ENCODE results near the gene VAV2.
"Not testable (repeated sequence)": the region's sequence is repeated elsewhere in the genome, so short reads cannot be mapped to it uniquely, and the experiment has no call there.

Gene VAV2

DNA sequence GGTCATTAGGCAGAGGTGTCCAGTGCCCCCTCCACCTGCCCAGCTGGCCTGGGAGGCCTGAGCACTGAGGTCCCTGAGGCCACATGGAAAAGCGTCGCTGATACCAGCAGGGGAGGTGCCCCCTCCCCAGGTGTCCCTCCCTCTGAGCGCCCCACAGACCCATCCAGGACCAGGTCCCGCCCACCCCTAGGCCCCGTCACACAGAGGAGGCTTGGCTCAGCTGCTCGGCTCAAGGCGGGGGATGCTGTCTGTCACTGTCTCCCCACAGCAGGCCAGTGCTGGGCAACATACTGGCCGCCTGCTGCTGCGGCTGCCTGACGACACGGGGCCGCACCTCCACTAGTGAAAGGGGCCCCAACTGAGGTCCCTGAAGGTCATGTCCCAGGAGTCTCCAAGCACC, 71.7 kb downstream of the VAV2 start:
- no peak for DNase-seq (ENCODE audit: low spot score)

GRCh38 chr9:133919253-133920115, 72.6 kb downstream of the VAV2 start:
- no peak for DNase-seq (ENCODE audit: low spot score)

- DNase-seq (ENCODE audit: low spot score) = no peak
Observed at GRCh38 chr9:133918111-133918813, 73.9 kb downstream of the VAV2 start.

DNA sequence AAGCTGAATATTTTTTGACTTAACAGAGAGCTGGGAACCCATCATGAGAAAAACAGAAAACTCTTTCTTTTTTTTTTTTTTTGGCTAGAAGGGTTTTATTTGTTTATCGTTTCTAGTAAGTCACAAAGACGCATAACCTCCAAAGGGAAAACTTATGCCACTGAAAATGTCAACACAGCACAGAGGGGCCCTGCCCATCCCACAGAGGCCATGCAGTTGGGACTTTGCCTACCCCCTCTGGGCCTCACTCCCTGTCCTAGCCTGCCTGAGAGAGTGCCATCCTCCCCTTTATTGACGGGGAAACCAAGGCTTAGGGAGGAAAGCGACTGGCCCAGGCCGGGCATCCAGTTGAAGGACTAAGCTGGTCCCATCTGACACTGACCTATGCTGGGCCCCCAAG, 74.7 kb downstream of the VAV2 start:
- no peak for DNase-seq (ENCODE audit: low spot score)

GRCh38 chr9:133916159-133916541, 76.0 kb downstream of the VAV2 start:
- DNase-seq (ENCODE audit: low spot score) = no peak

DNA sequence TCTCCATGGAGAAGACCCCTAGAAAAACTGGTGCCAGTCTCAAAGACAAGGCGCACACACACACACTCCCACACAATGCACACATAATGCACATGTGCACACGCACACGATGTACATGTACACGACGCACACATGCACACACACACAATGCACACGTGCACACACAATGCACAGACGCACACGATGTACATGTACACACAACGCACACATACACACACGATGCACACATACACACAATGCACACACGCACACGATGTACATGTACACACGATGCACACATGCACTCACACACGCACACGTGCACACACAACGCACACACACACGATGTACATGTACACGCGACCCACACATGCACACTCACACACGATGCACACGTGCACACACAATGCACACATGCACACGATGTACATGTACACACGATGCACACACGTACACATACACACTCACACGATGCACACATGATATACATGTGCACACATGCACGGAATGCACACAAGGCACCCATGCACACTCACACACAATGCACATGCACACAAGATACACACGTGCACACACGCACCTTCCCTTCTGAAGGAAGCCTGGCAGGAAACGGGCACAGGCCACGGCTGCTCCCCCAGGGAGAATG, 76.5 kb downstream of the VAV2 start:
- DNase-seq (ENCODE audit: low spot score) = no peak

DNA sequence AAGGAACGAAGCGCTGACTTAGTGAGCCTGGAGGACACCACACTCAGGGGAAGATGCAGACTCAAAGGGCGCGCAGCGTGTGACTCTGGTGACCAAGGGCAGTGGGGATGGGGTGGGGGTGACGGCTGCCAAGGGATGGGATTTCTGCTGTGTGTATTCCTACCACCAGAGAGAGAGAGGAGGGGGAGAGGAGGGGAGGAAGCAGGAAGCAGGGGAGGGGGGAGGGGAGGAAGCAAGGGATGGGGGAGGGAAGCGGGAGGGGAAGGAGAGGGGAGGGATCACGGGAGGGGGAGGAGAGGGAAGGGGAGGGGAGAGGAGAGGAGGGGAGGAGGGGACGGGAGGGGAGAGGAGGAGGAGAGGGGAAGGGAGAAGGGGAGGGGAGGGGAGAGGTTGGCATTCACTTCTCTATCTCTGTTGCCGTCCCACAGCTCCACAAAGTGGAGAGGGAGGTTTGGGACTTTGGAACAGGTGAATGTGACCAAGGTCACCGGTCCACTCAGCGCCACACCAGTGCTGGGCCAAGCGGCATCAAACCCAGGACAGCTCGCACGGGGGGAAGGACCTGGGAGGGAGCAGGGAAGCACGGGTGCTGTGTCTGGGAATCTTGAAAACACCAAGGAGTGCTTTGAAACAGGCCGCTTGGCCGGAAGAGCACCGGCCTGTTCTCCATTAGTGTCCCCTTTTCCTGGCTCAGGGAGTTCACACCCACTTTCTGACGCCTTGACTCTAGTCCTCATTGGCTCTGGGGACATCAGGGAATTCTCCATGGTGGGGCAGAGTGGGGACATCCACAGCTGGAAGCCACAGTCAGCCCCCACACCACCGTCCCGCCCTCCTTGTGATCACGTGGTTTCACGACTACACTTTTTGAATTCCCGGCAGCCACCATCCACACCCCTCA, 77.4 kb downstream of the VAV2 start:
- no peak for DNase-seq (ENCODE audit: low spot score)

GRCh38 chr9:133913571-133914369, 78.4 kb downstream of the VAV2 start:
- no peak for DNase-seq (ENCODE audit: low spot score)

- DNase-seq (ENCODE audit: low spot score) = no peak
Observed at GRCh38 chr9:133910855-133911514, 81.1 kb downstream of the VAV2 start.

DNA sequence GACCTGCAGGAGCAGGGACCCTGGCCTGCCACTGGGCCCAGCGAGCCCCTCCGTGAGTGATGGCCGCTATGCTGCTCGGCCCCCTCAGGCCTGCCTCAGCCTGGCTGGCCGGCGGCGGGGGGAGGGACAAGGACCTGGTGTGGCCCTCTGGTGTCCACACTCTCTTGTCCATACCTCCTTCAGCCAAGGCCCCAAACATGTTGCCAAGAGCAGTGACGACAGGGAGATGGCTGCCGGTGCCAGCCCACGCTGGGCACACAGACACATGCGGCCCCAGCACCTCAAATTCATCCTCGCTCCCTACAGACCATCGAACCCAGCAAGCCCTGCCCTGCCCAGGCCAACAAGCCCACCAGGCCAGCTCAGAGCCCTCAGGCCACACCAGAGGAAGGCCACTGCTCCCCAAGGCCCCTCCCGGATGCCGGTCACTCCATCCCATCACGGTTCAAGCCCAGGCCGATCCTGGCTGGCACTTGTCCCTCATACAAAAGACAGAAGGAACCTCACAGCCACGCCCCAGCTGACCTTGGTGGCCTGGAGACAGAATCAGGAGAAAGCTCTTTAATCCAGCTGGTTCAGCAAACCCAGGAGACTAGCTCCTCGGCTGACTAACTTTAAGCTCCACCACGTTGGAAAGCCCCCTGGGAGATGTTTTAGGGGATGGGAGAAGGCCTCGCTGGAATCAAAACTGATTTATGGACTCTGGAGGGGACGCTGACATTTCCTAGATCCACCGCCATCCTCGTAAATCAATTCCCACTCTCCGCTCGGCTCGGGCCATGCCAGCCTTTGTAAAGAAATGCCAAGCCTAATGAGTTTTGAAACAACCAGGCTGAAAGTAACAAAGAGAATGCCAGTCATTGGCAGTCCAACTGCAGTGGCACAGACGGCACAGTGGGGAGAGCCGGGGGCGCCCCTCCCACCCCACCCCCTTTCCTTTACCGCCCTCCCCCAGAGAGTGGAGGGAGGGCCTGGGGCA, 84.9 kb downstream of the VAV2 start:
- DNase-seq (ENCODE audit: low spot score) = no peak

DNA sequence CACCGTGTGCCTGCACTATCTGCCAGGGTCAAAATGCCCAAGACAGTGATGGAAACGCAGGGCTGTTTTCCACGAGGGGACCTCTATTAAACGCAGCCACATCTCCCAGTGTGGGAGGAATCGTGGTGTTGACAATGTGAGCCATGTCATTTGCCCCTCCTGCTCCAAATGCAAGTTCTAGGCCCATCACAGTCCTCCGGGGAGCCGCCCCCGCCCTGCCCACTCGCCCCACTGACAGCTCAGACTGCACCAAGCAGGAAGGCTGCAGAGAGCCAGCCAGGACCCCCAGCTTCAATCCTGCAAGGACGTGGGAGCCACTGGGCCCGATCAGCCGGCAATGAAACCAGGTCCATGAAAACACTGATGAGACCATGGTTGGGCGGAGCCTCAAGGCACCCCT, 85.9 kb downstream of the VAV2 start:
- DNase-seq (ENCODE audit: low spot score) = no peak

GRCh38 chr9:133905493-133905892, 86.6 kb downstream of the VAV2 start:
- DNase-seq (ENCODE audit: low spot score) = no peak

GRCh38 chr9:133904346-133905090, 87.6 kb downstream of the VAV2 start:
- no peak for DNase-seq (ENCODE audit: low spot score)

- DNase-seq (ENCODE audit: low spot score) = no peak
Observed at GRCh38 chr9:133901184-133901835, 90.8 kb downstream of the VAV2 start.

GRCh38 chr9:133897675-133898074, 94.4 kb downstream of the VAV2 start:
- peak; percentile 77 for DNase-seq (ENCODE audit: low spot score)

DNA sequence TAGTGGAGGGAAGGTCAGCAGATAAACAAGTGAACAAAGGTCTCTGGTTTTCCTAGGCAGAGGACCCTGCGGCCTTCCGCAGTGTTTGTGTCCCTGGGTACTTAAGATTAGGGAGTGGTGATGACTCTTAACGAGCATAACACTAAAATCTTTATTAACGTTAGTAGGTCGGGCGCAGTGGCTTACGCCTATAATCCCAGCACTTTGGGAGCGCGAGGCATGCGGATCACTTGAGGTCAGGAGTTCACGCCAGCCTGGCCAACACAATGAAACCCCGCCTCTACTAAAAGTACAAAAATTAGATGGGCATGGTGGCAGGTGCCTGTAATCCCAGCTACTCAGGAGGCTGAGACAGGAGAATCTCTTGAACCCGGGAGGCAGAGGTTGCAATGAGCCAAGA, 96.1 kb downstream of the VAV2 start:
- DNase-seq (ENCODE audit: low spot score) = not testable (repeated sequence)

- no peak for DNase-seq (ENCODE audit: low spot score)
Observed at GRCh38 chr9:133895335-133895734, 96.8 kb downstream of the VAV2 start.
